Heart right ventricle (tissue), 16 donors: Measurements from ENCODE around the gene DSCAM. TPM values are rescaled to one million over a fixed set of nuclear protein-coding genes. Genes with fewer than 3 reads are reported as not detected.

Experiments
- ATAC-seq, 8 donors: fragments of 200-7000 bp; cut with Tn5 transposase; one replicate each; pipeline ENCODE4 v1.9.1; 2020; ENCODE audit warnings: mild to moderate bottlenecking in 8 of 8, moderate library complexity in 8 of 8, moderate number of reproducible peaks in 1 of 8
- DNase-seq, 2 donors: peaks; one replicate each; pipeline ENCODE4 v3.0.0-alpha.2; 2020
- H3K27ac ChIP-seq, 10 donors: fragments of 200-600 bp; sonication (generic) in 2 of 10; one replicate each; pipeline versions ENCODE4 v1.5.0 to v1.8.0; 2020 to 2022; ENCODE audit warnings: mild to moderate bottlenecking in 3 of 10
- H3K27me3 ChIP-seq, 7 donors: fragments of 200-600 bp; one replicate each; pipeline ENCODE4 v1.8.0; 2021 to 2022; ENCODE audit warnings: mild to moderate bottlenecking in 2 of 7
- H3K36me3 ChIP-seq, 9 donors: fragments of 200-600 bp; sonication (generic) in 1 of 9; one replicate each; pipeline versions ENCODE4 v1.5.0 to v1.8.0; 2020 to 2022; ENCODE audit warnings: mild to moderate bottlenecking in 2 of 9
- H3K4me1 ChIP-seq, 9 donors: fragments of 200-600 bp; sonication (generic) in 1 of 9; one replicate each; pipeline versions ENCODE4 v1.5.0 to v1.8.0; 2020 to 2022; ENCODE audit warnings: mild to moderate bottlenecking in 4 of 9
- H3K4me3 ChIP-seq, 10 donors: fragments of 200-600 bp; sonication (generic) in 2 of 10; one replicate each; pipeline versions ENCODE4 v1.5.0 to v1.8.0; 2020 to 2022; ENCODE audit warnings: mild to moderate bottlenecking in 7 of 10, moderate library complexity in 2 of 10
- H3K9me3 ChIP-seq, 11 donors: fragments of 200-600 bp in 10 of 11; sonication (generic) in 2 of 11; one replicate each; pipeline versions ENCODE4 v1.5.0 to v1.8.0; 2013 to 2022; ENCODE audit warnings: mild to moderate bottlenecking in 2 of 11, control low read depth in 1 of 11, moderate library complexity in 1 of 11
- CTCF ChIP-seq, 9 donors: fragments of 200-600 bp; sonication (generic) in 2 of 9; IDR thresholded peaks; one replicate each; pipeline versions ENCODE4 v1.5.0 to v1.8.0; 2021 to 2022; ENCODE audit warnings: antibody characterized with exemption in 9 of 9, mild to moderate bottlenecking in 5 of 9, moderate library complexity in 1 of 9
- WGBS, 2 donors: extraction: QIAGEN DNeasy Blood & Tissue Kit; methylation state at CpG; one replicate each; pipeline ENCODE4 v1.1.7; 2013; ENCODE audit warnings: inconsistent platforms in 1 of 2; 5-methylcytosine and 5-hydroxymethylcytosine counted together
- intact Hi-C, 10 donors: fragments of 100-400 bp; cut with DNase I; formaldehyde crosslinking; loops; one replicate each; pipeline versions ENCODE4 v1.11.1 to v1.14.2; 2022
- polyA plus RNA-seq, 2 donors: library from polyadenylated mRNA; stranded (reverse); fragments of 200-250 nt; gene quantifications; one replicate each; pipeline ENCODE4 v1.2.3, GENCODE V29; 2013
- total RNA-seq, 10 donors: library from RNA; stranded (reverse); fragmentation: NEBNext Ultra II Directional in 3 of 10; extraction: Animal tissue kit (Norgen Biotek cat#: 25700) in 3 of 10; gene quantifications; one replicate each; pipeline versions ENCODE4 v1.2.1 to v1.2.4, GENCODE V29; 2021 to 2023
- donor health status: Arrhythmogenic right ventricular cardiomyopathy.
- donor health status: ischemic (EF 13 %, LVEDD 7.1; RV severe dilation, severe dysfunction).
- donor health status: healthy with polysubstance abuse.
- donor health status: DM: no; HTN: yes; CAD: no.
- donor health status: DM: no; HTN: no; CAD: no.
- donor health status: ischemic (EF 25% LVEDD 6.9; RV normal size, moderate dysfunction).
- donor health status: ischemic (EF 25% LVEDD 5.7; RV mildly dilated, moderate dysfunction).
- donor health status: healthy.
- donor health status: DM: yes; HTN: yes; CAD: no.
- donor health status: Ischemic cardiomyopathy.
- donor health status: ischemic (EF 35%, LVEDD 5.7; RV mildly dilated, moderate dysfunction).
- donor health status: nonischemic (EF 11% LVEDD 7.7; RV severe dilation, severe dysfunction).
- donor health status: DM: yes; HTN: yes; CAD: no.
- donor health status: PGD.
- donor health status: ischemic (EF 29% LVEDD 5.4; RV normal size, mild dysfunction).
- donor health status: nonischemic (EF 23%, LVEDD 6.1; RV moderate dilation, normal function).

DSCAM gene
- total and polyA plus RNA-seq, 12 donors = 0.03 to 0.04 TPM; not detected in 10

- DNase-seq (peak in 1 of 2 donors; percentile 21), ATAC-seq (peak in 7 of 8 donors; percentile 8 to 68 (median 56))
- WGBS, 2 donors = 36 to 42% methylated on average over 3 of the region's 3 CpGs
- Histone ChIP-seq H3K9me3 (peaks cover 0 to 6% (median 0%) of the 10 kb centered on the region in 11 donors), H3K4me3 (no peak overlapping the region), H3K36me3 (no peaks in the 10 kb centered on the region), H3K4me1 (peaks cover 0 to 22% (median 0%) of the 10 kb centered on the region in 9 donors), H3K27me3 (no peaks in the 10 kb centered on the region), H3K27ac (peak overlapping the region in 2 of 10 donors; percentile 34 to 51)
- TF ChIP-seq CTCF (IDR thresholded peaks at IDR 0.05) = peak in 1 of 9 donors; percentile 10
- intact Hi-C loops = no loop called here
Observed at GRCh38 chr21:40054403-40054802, 792.6 kb downstream of the DSCAM start.

DNA sequence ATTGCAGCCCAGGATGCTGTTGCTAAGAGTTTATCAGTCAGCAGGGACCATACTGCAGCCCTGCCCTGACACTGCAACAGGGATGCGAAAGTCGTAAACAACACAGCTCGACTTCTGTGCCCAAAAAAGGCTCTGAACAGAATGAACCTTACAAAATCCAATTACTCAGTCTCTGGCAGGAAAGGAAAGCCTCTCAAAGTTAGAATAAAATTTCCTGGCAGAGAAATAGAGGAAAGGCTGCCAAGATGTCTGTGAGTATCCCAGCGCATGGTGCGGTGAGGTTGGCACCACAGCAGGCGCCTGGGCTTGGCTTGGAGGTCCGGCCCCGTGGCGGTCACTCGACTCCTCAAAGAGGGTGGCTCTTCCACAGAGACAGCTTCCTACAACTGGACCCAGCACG, 794.0 kb downstream of the DSCAM start:
- peak; percentile 33 to 45 for DNase-seq

GRCh38 chr21:40052276-40052675, 794.7 kb downstream of the DSCAM start:
- Histone ChIP-seq H3K27me3 (no peaks in the 10 kb centered on the region), H3K4me1 (peaks cover 0 to 19% (median 0%) of the 10 kb centered on the region in 9 donors), H3K4me3 (no peak overlapping the region), H3K9me3 (peaks cover 0 to 6% (median 0%) of the 10 kb centered on the region in 11 donors), H3K36me3 (no peaks in the 10 kb centered on the region), H3K27ac (peak overlapping the region in 3 of 10 donors; percentile 12 to 51 (median 34))
- intact Hi-C loops = no loop called here
- TF ChIP-seq CTCF (IDR thresholded peaks at IDR 0.05) = no peak
- DNase-seq (no peak), ATAC-seq (no peak)
- 89 to 91% methylated on average over 2 of the region's 2 CpGs for WGBS, 2 donors

More for the DNA sequence above, 794.0 kb downstream of the DSCAM start:
- Histone ChIP-seq H3K27ac (peak overlapping the region in 3 of 10 donors; percentile 34 to 51 (median 44)), H3K9me3 (peaks cover 0 to 6% (median 0%) of the 10 kb centered on the region in 11 donors), H3K4me3 (no peak overlapping the region), H3K27me3 (no peaks in the 10 kb centered on the region), H3K36me3 (no peaks in the 10 kb centered on the region), H3K4me1 (peaks cover 0 to 22% (median 0%) of the 10 kb centered on the region in 9 donors)
- TF ChIP-seq CTCF (IDR thresholded peaks at IDR 0.05) = no peak
- 44 to 45% methylated on average over 11 of the region's 11 CpGs for WGBS, 2 donors
- intact Hi-C loops = no loop called here
- peak; percentile 81 to 95 (median 86) for ATAC-seq

- peaks cover 0 to 6% (median 0%) of the 10 kb centered on the region in 11 donors for H3K9me3 ChIP-seq
- H3K27me3 ChIP-seq = no peaks in the 10 kb centered on the region
- peaks cover 0 to 14% (median 0%) of the 10 kb centered on the region in 9 donors for H3K4me1 ChIP-seq
- no peak overlapping the region for H3K27ac ChIP-seq
- no peak overlapping the region for H3K4me3 ChIP-seq
- 86 to 92% methylated on average over 11 of the region's 11 CpGs for WGBS, 2 donors
- DNase-seq (no peak), ATAC-seq (no peak)
- no peak for TF ChIP-seq CTCF (IDR thresholded peaks at IDR 0.05)
- no peaks in the 10 kb centered on the region for H3K36me3 ChIP-seq
- intact Hi-C loops = no loop called here
Observed at GRCh38 chr21:40051801-40052200, 795.2 kb downstream of the DSCAM start.
